NK-92 (cell line): ENCODE results near the gene FOXD1.

ENCODE experiments used
- DNase-seq: peaks from one replicate; lab custom pipeline; 2025; ENCODE audit not compliant: unreplicated experiment; lab: John Stamatoyannopoulos, UW

Gene FOXD1

GRCh38 chr5:73441378-73441777 lies 7.2 kb downstream of the FOXD1 start:
- DNase-seq = no peak

GRCh38 chr5:73440262-73440661 lies 8.3 kb downstream of the FOXD1 start:
- DNase-seq = no peak

- DNase-seq = no peak
Observed at GRCh38 chr5:73438645-73439470, 9.7 kb downstream of the FOXD1 start.

- no peak for DNase-seq
Observed at GRCh38 chr5:73437777-73438644, 10.6 kb downstream of the FOXD1 start.

- no peak for DNase-seq
Observed at GRCh38 chr5:73437101-73437776, 11.3 kb downstream of the FOXD1 start.

DNA sequence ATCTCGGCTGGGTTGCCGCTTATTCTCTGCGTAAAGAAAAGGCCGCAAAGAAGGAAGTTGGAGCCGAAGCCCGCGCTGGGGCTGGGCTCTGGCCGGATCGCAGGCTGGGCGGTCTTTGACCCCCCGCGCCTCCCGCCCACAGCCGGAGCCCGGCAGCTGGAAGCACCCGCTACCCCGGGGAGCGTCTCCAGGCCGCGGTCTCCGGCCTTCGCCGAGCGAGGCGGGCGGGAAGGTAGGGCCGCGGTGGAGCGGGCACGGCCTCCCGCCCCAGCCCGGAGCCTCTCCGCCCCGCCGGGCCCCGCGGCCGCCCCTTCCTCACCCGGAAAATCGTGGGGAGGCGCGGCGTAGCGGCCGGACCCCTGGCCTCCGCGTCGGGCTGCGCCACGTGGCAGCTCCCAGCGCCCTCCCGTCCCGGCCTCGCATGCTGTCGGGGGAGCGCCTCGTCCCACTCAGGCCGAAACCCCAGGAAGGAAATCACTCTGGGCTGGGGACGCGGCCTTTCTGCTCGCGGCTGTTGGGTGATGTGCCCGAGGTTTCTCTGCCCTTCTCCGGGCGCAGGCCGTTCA lies 12.0 kb downstream of the FOXD1 start:
- no peak for DNase-seq

DNA sequence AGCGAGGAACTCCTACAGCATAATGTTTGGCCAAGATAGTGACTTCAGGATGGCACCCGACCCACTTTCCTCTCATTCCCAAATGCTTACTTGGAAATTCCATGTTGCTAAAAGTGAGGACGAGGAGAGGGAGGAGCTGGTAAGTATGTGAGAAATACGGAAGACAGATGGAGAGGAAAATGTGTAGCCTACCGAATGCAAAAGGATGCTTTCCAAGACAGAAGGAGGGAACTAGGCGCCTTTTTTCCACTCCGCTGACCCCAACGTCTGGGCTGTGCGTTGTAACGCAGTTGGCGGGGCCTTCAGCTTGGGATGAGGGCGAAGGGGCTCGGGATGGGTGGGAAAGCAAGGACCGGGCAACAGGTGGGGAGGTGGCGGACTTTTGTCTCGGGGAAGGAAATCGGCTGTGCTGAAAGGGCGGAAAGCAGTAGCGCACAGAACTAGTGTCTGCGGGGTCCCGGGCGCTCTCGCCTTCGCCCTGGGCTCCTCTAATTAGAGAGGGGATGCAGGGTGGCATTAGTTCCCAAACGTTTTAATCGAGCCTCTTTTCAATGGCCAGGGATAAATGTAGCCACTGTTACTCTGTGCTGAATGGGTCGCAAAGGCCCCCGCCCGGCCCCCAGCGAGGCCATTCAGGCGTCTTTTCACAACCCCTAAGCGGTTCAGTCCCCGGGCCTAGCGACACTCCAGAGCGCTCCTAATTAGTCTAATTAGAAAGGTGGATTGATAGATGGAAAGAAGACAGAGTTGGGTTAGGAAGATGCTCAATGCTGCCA lies 12.6 kb downstream of the FOXD1 start:
- no peak for DNase-seq

GRCh38 chr5:73434907-73435306 lies 13.7 kb downstream of the FOXD1 start:
- DNase-seq = no peak

GRCh38 chr5:73434461-73434860 lies 14.1 kb downstream of the FOXD1 start:
- DNase-seq = no peak

DNA sequence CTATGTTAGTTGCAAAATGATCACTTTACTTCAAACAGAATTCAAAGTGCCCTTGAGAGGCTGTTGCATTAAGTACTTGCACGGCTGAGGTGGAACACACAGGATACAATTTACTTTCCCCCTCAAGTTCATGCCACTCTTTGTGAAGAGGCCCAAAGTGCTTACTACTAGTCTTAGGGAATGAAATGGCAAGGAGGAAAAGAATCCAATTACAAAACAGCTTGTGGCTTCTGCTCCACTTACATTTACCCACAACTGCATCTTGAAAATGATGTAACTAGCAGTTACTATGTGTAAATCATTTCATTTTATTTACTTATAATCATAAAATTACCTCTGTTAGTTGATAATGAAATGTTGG lies 14.6 kb downstream of the FOXD1 start:
- no peak for DNase-seq

DNA sequence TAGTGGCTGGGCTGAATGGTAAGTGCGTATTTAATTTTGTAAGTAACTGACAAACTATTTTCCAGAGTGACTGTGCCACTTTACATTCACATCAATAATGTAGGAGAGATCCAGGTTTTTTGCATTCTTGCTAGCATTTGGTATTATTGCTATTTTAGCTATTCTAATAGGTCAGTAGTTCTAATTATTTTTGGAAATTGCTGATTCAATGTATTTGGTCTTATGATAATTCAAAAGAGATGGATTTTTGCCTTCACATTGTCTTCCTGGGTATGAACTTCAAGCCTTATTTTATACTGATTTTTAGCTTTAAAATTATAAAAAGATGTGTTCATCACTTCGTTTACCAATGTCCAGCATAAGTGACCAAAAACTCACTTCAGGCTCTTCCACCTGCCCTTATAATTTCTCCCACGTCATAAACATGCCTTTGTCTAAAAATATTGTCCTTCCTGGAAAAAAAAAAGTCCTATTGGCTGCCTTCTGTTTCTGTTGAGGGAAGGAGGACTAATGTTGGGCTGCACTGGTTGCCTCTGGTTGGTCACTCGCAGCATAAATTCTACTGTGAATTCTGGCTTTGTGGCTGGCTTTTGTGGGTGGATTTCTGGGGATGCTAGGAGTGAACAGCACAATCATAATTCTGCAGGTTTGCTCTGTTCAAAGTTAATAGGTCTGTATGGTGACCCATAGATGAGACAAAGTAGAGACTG lies 15.2 kb downstream of the FOXD1 start:
- no peak for DNase-seq

DNA sequence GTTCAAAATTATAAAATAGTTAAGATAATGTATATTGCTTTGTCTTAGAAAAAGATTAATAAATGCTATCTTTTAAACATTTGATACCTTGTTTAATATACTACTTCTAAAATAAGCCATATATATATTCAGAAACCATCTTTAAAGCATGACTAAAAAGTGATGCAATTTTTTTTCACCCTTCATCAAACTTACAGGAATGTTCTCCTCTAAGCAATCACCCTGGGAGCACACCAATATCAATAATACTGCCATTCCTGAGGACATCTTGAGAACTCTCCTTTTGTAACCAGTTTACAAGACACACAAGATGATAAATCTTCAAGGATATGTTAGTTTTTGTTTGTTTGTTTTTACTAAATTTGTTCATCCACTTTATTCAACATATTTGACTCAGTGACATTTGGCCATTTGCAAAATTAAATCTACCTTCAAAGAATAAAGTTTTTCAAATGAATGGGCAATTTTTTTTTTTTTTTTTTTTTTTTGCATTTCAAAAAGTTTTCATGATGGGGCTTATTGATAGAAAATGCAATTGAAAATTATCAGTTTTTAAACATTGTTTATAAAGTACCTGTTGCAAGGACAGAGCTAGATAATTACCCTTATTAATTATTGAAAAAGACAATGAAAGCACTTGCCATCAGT lies 17.2 kb downstream of the FOXD1 start:
- no peak for DNase-seq

- no peak for DNase-seq
Observed at GRCh38 chr5:73426034-73426433, 22.5 kb downstream of the FOXD1 start.

DNA sequence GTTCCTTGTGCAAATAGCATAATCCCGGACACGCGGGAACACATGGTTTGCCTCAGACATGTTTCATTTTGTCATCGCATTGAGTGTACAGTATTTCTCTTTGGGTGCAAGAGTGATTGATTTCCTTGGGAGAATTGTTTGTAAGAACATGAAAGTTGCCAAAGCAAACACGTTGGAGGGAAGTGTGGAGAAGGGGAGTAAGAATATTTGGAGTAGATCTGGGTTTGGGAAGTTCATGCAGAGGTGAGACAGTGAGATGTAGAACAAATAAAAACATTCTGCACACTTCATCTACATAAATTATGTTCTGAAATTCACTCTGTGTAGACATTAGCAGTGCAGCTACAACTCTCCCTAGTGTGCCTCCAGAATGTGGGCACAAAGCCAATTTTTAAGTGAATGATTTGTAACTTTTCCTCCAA lies 24.0 kb downstream of the FOXD1 start:
- no peak for DNase-seq

- DNase-seq = no peak
Observed at GRCh38 chr5:73422164-73422563, 26.4 kb downstream of the FOXD1 start.

GRCh38 chr5:73420666-73421065 lies 27.9 kb downstream of the FOXD1 start:
- DNase-seq = no peak

DNA sequence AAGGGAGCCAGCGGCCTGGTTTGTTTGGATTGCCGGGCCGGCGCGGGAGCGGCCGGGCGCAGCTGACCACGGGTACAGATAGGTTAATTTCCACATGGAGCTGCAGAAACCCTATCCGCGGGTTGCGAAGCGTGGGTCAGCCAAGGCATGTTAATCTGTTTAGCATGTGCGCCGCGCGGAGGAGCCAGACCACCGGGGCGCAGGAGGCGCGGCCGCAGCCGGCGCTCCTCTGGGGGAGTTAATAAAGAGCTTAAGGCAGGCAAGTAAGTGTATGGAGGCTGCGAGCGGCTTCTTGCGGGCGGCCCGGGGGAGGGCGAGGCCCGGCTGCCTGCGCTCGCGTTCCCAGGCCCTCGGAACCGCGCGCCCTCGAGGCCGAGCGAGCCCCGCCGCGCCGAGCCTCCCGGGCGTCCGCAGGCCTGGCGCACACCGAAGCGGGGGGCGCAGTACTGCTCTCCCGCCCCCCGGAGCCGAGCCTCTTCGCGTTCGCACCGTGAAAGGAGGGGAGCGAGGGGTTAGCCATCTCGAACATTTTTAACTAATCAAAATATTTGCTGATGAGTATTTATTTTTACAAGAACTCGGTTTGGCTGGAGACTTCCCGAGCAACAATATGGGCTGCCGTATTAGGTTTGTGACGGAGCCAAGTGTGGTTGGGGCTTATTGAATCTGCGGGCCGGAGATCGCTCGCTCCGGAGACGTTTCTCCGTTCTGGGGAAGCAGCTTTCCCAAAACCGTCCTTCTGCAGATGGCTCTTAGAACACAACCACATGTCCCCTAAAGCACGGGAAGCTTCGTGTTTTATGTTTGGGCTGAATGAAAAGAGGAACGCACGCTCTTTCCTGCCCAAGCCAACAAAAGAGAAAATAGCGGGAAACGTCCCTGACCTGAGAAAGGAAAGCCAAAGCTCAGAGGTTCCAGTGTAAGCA lies 28.8 kb downstream of the FOXD1 start:
- no peak for DNase-seq

GRCh38 chr5:73419117-73419464 lies 29.5 kb downstream of the FOXD1 start:
- DNase-seq = no peak
